Cardiac muscle cell (in vitro differentiated cells and primary cell): ENCODE results near the gene HNRNPUL2. TPM values are rescaled to one million over a fixed set of nuclear protein-coding genes. Genes with fewer than 3 reads are reported as not detected.
"Not testable (repeated sequence)": the region's sequence is repeated elsewhere in the genome, so short reads cannot be mapped to it uniquely, and the experiment has no call there.

ENCODE experiments used
- DNase-seq, 2 donors: peaks; one replicate each; pipeline versions ENCODE4 v3.0.0 to v3.0.0-alpha.2; 2010 to 2017; ENCODE audit warnings: low read depth in 1 of 2, low spot score in 1 of 2
- H3K27ac ChIP-seq: fragments of 200-600 bp; sonication (generic); 2 replicates; pipeline ENCODE4 v1.5.1; 2016
- H3K27me3 ChIP-seq: fragments of 200-600 bp; sonication (generic); 2 replicates; pipeline ENCODE4 v1.6.0; 2016; ENCODE audit warnings: control low read depth
- H3K36me3 ChIP-seq: fragments of 200-600 bp; sonication (generic); 2 replicates; pipeline ENCODE4 v1.5.1; 2016; ENCODE audit warnings: control low read depth
- H3K4me1 ChIP-seq: fragments of 200-600 bp; sonication (generic); 2 replicates; pipeline ENCODE4 v1.8.1; 2017; ENCODE audit warnings: low read depth, mild to moderate bottlenecking, mixed run types
- H3K4me3 ChIP-seq: fragments of 200-600 bp; sonication (generic); 2 replicates; pipeline ENCODE4 v1.5.1; 2016; ENCODE audit warnings: mild to moderate bottlenecking
- H3K9me3 ChIP-seq: fragments of 200-600 bp; sonication (generic); 2 replicates; pipeline ENCODE4 v1.5.1; 2017; ENCODE audit warnings: low read depth, mild to moderate bottlenecking, control low read depth
- CTCF ChIP-seq: IDR thresholded peaks from 2 replicates; pipeline ENCODE4 v1.5.1; 2012; ENCODE audit warnings: low read depth, mild to moderate bottlenecking, low read length
- polyA plus RNA-seq: library from polyadenylated mRNA; unstranded; fragments of >200 nt; fragmentation: Nextera tagmentation; extraction: Ambion mirVana; gene quantifications from 2 replicates; pipeline ENCODE4 v1.2.1, GENCODE V29; 2016
- total RNA-seq: library from RNA; depleted of rRNA; stranded (reverse); fragments of >200 nt; gene quantifications from 2 replicates; pipeline ENCODE4 v1.2.3, GENCODE V29; 2016

HNRNPUL2 gene
- total and polyA plus RNA-seq, 2 experiments from 2014 or later = 3.2 to 20.0 TPM

- Histone ChIP-seq H3K36me3 (peaks cover 16% of the 10 kb centered on the region), H3K9me3 (no peaks in the 10 kb centered on the region), H3K27me3 (no peaks in the 10 kb centered on the region), H3K4me3 (peak within 1 kb of the TSS; percentile 93), H3K27ac (peak within 1 kb of the TSS; percentile 80), H3K4me1 (peaks cover 20% of the 10 kb centered on the region)
- peak; percentile 89 to 96 for DNase-seq
- TF ChIP-seq CTCF = no peak
Observed at GRCh38 chr11:62678770-62679696, 48.2 kb downstream of the HNRNPUL2 start, which contains the start of gene UBXN1. Gene UBXN1, minus strand, starts transcription at chr11:62679073. Its CDS starts 150 bp downstream, at chr11:62678923.

- TF ChIP-seq CTCF = no peak
- H3K27ac ChIP-seq = peak overlapping the region; percentile 80
- H3K36me3 ChIP-seq = peaks cover 20% of the 10 kb centered on the region
Observed at GRCh38 chr11:62678433-62678769, 48.9 kb downstream of the HNRNPUL2 start.

GRCh38 chr11:62677714-62678113 lies 49.5 kb downstream of the HNRNPUL2 start:
- no peaks in the 10 kb centered on the region for H3K27me3 ChIP-seq
- H3K4me3 ChIP-seq = peak overlapping the region; percentile 93
- H3K9me3 ChIP-seq = no peaks in the 10 kb centered on the region
- peaks cover 22% of the 10 kb centered on the region for H3K36me3 ChIP-seq
- no peak for TF ChIP-seq CTCF
- peaks cover 23% of the 10 kb centered on the region for H3K4me1 ChIP-seq
- no peak for DNase-seq
- H3K27ac ChIP-seq = peak overlapping the region; percentile 80

More at GRCh38 chr11:62678433-62678769, 48.9 kb downstream of the HNRNPUL2 start:
- DNase-seq = no peak
- Histone ChIP-seq H3K27me3 (no peaks in the 10 kb centered on the region), H3K9me3 (no peaks in the 10 kb centered on the region), H3K4me1 (peaks cover 20% of the 10 kb centered on the region), H3K4me3 (peak overlapping the region; percentile 93)

- Histone ChIP-seq H3K9me3 (no peaks in the 10 kb centered on the region), H3K27ac (peak overlapping the region; percentile 80), H3K36me3 (peaks cover 22% of the 10 kb centered on the region), H3K4me1 (peaks cover 25% of the 10 kb centered on the region), H3K4me3 (peak overlapping the region; percentile 93), H3K27me3 (no peaks in the 10 kb centered on the region)
- TF ChIP-seq CTCF = no peak
- no peak for DNase-seq
Observed at GRCh38 chr11:62677156-62677555, 50.1 kb downstream of the HNRNPUL2 start.

GRCh38 chr11:62676698-62677097 lies 50.6 kb downstream of the HNRNPUL2 start:
- Histone ChIP-seq H3K36me3 (peaks cover 22% of the 10 kb centered on the region), H3K9me3 (no peaks in the 10 kb centered on the region), H3K27me3 (no peaks in the 10 kb centered on the region), H3K4me3 (no peak overlapping the region), H3K4me1 (peaks cover 25% of the 10 kb centered on the region), H3K27ac (peak overlapping the region; percentile 80)
- DNase-seq = no peak
- no peak for TF ChIP-seq CTCF

GRCh38 chr11:62675415-62675814 lies 51.8 kb downstream of the HNRNPUL2 start:
- peaks cover 22% of the 10 kb centered on the region for H3K36me3 ChIP-seq
- H3K9me3 ChIP-seq, H3K4me3 ChIP-seq, H3K27ac ChIP-seq, DNase-seq, H3K27me3 ChIP-seq: not testable (repeated sequence)
- H3K4me1 ChIP-seq = peaks cover 29% of the 10 kb centered on the region
